SK-N-SH (cell line): ENCODE results near the gene G3BP2. TPM values are rescaled to one million over a fixed set of nuclear protein-coding genes. Genes with fewer than 3 reads are reported as not detected.

Experiments
- CTCF ChIA-PET: fragments of 300-600, 350-600 bp; formaldehyde crosslinking; extraction: SDS; loops from one replicate; lab custom pipeline; 2021; lab: Yijun Ruan, JAX
- POLR2A ChIA-PET: fragments of 350-600 bp; sonication (Branson Sonifier 250); formaldehyde crosslinking; extraction: SDS; loops from one replicate; lab custom pipeline; 2020; ENCODE audit warnings: antibody characterized with exemption, inconsistent platforms; lab: Yijun Ruan, JAX
- DNase-seq: peaks from one replicate; pipeline ENCODE4 v3.0.0; 2012
- H2AFZ ChIP-seq: fragments of 200-600 bp; sonication (generic); 2 replicates; pipeline ENCODE4 v1.8.1; 2016; ENCODE audit warnings: antibody characterized with exemption, mild to moderate bottlenecking, low read depth
- H3F3A ChIP-seq: fragments of 200-600 bp; sonication (generic); replicated peaks from 2 replicates; pipeline ENCODE3; 2016; ENCODE audit warnings: antibody characterized with exemption, mild to moderate bottlenecking; ENCODE audit not compliant: insufficient read depth
- H3K27ac ChIP-seq, 2 experiments: fragments of 200-500 bp in 1 of 2; fragments of 200-600 bp in 1 of 2; sonication (Bioruptor generic) in 1 of 2; sonication (generic), shearing (Covaris generic) in 1 of 2; 2 replicates each; pipeline versions ENCODE4 v1.5.1 to v1.6.1; 2014 to 2016; ENCODE audit warnings: low read depth in 2 of 2, inconsistent platforms in 1 of 2, low read length in 1 of 2, mild to moderate bottlenecking in 1 of 2, mixed read lengths in 1 of 2
- H3K27me3 ChIP-seq: fragments of 200-600 bp; sonication (generic), shearing (Covaris generic); 2 replicates; pipeline ENCODE4 v1.6.1; 2016; ENCODE audit warnings: mixed run types; ENCODE audit not compliant: insufficient read depth
- H3K36me3 ChIP-seq, 2 experiments: fragments of 200-500 bp in 1 of 2; fragments of 200-600 bp in 1 of 2; sonication (Bioruptor generic) in 1 of 2; sonication (generic) in 1 of 2; replicated peaks in 1 of 2; 2 replicates each; pipeline versions ENCODE3 to v1.5.1; 2014 to 2016; ENCODE audit warnings: low read length in 1 of 2, mild to moderate bottlenecking in 1 of 2; ENCODE audit not compliant: insufficient read depth in 2 of 2, control insufficient read depth in 1 of 2
- H3K4me1 ChIP-seq, 2 experiments: fragments of 200-500 bp in 1 of 2; fragments of 200-600 bp in 1 of 2; sonication (Bioruptor generic) in 1 of 2; sonication (generic), shearing (Covaris generic) in 1 of 2; 2 replicates each; pipeline versions ENCODE4 v1.5.1 to v1.6.1; 2014 to 2016; ENCODE audit warnings: low read depth in 1 of 2, low read length in 1 of 2, mixed run types in 1 of 2; ENCODE audit not compliant: insufficient read depth in 2 of 2, control insufficient read depth in 1 of 2
- H3K4me2 ChIP-seq: fragments of 200-600 bp; sonication (generic), shearing (Covaris generic); 2 replicates; pipeline ENCODE4 v1.6.1; 2017; ENCODE audit warnings: mixed run types
- H3K4me3 ChIP-seq, 2 experiments: fragments of 200-500 bp in 1 of 2; fragments of 200-600 bp in 1 of 2; sonication (Bioruptor generic) in 1 of 2; sonication (generic), shearing (Covaris generic) in 1 of 2; 2 replicates each; pipeline versions ENCODE4 v1.5.1 to v1.8.1; 2014 to 2016; ENCODE audit warnings: low read depth in 2 of 2, inconsistent platforms in 1 of 2, low read length in 1 of 2, mild to moderate bottlenecking in 1 of 2, mixed read lengths in 1 of 2, moderate library complexity in 1 of 2
- H3K79me2 ChIP-seq: fragments of 200-600 bp; sonication (generic); 2 replicates; pipeline ENCODE4 v1.8.1; 2017; ENCODE audit warnings: mild to moderate bottlenecking; ENCODE audit not compliant: insufficient read depth
- H3K9ac ChIP-seq: fragments of 200-600 bp; sonication (generic); 2 replicates; pipeline ENCODE4 v1.6.1; 2017; ENCODE audit warnings: mixed run types
- H3K9me2 ChIP-seq: fragments of 200-600 bp; sonication (generic); 2 replicates; pipeline ENCODE4 v1.6.1; 2017; ENCODE audit warnings: mixed run types
- H3K9me3 ChIP-seq: fragments of 200-600 bp; sonication (generic); 2 replicates; pipeline ENCODE4 v1.6.1; 2017; ENCODE audit warnings: mixed run types, mild to moderate bottlenecking, moderate library complexity
- H4K20me1 ChIP-seq: fragments of 200-600 bp; sonication (generic); 2 replicates; pipeline ENCODE4 v1.6.1; 2017; ENCODE audit warnings: mild to moderate bottlenecking, mixed run types; ENCODE audit not compliant: insufficient read depth
- CHD2 ChIP-seq: fragments of 150-350 bp; IDR thresholded peaks from 2 replicates; pipeline ENCODE4 v1.6.1; 2018; ENCODE audit warnings: low read length; ENCODE audit not compliant: partially characterized antibody
- ELF1 ChIP-seq: IDR thresholded peaks from 2 replicates; pipeline ENCODE4 v1.4.0; 2012
- GATA2 ChIP-seq: sonication (generic); formaldehyde crosslinking; IDR thresholded peaks from 2 replicates; pipeline ENCODE4 v1.5.0; 2020; ENCODE audit warnings: mild to moderate bottlenecking, missing genetic modification reagents
- IRF3 ChIP-seq: fragments of 150-350 bp; IDR thresholded peaks from 2 replicates; pipeline ENCODE4 v1.6.1; 2016; ENCODE audit warnings: mild to moderate bottlenecking, low read depth, low read length
- PBX3 ChIP-seq: IDR thresholded peaks from 2 replicates; pipeline ENCODE4; 2012
- POLR2AphosphoS5 ChIP-seq: IDR thresholded peaks from 2 replicates; pipeline ENCODE4 v1.6.1; 2012; ENCODE audit warnings: low read depth, low read length
- RAD21 ChIP-seq: IDR thresholded peaks from 2 replicates; pipeline ENCODE4 v1.6.1; 2012; ENCODE audit warnings: mild to moderate bottlenecking, low read length
- SIN3A ChIP-seq: IDR thresholded peaks from 2 replicates; pipeline ENCODE4 v1.6.1; 2012; ENCODE audit warnings: low read depth, mild to moderate bottlenecking, low read length, moderate library complexity, borderline replicate concordance
- TAF1 ChIP-seq: IDR thresholded peaks from 2 replicates; pipeline ENCODE4 v1.6.1; 2012; ENCODE audit warnings: low read depth, mild to moderate bottlenecking, low read length, moderate library complexity, borderline replicate concordance
- TCF12 ChIP-seq: IDR thresholded peaks from 2 replicates; pipeline ENCODE4 v1.4.0; 2012
- USF2 ChIP-seq: fragments of 150-350 bp; IDR thresholded peaks from 2 replicates; pipeline ENCODE4 v1.6.1; 2017; ENCODE audit warnings: antibody characterized with exemption, low read length, low read depth, borderline replicate concordance
- YY1 ChIP-seq: IDR thresholded peaks from 2 replicates; pipeline ENCODE4 v1.4.0; 2012; ENCODE audit warnings: low read depth, mild to moderate bottlenecking
- ZBTB33 ChIP-seq: IDR thresholded peaks from 2 replicates; pipeline ENCODE4 v1.4.0; 2012; ENCODE audit warnings: low read depth, borderline replicate concordance
- WGBS: methylation state at CpG from one replicate; pipeline ENCODE4 v1.1.6; 2017; ENCODE audit warnings: low lambda C conversion rate; 5-methylcytosine and 5-hydroxymethylcytosine counted together
- polyA plus RNA-seq, 3 experiments: library from polyadenylated mRNA; depleted of rRNA; stranded (reverse); fragments of >200 nt; gene quantifications; 2 replicates each; pipeline ENCODE4 v1.2.3, GENCODE V29; 2012

The G3BP2 gene
- polyA plus RNA-seq, 1 of the 3 experiments (the other 2 are of a cell fraction): 35.9 TPM

- Histone ChIP-seq H3F3A (peaks cover 8% of the 10 kb centered on the region), H3K9me3 (no peaks in the 10 kb centered on the region), H3K27me3 (no peaks in the 10 kb centered on the region), H3K36me3 (peaks cover 2 to 3% of the 10 kb centered on the region in 2 experiments), H2AFZ (no peak overlapping the region), H3K9ac (no peak overlapping the region), H3K4me2 (no peak overlapping the region)
- CTCF ChIA-PET: no interaction called here
- WGBS: 82% methylated on average over 2 of the region's 2 CpGs
- TF ChIP-seq RAD21 (no peak), CHD2 (no peak)
- TF ChIP-seq, all 33 proteins: peak for 0
- Histone ChIP-seq H4K20me1 (no peaks in the 10 kb centered on the region), H3K4me3 (no peak overlapping the region), H3K9me2 (no peaks in the 10 kb centered on the region), H3K27ac (no peak overlapping the region), H3K79me2 (no peaks in the 10 kb centered on the region), H3K4me1 (peaks cover 0 to 5% of the 10 kb centered on the region in 2 experiments; a peak in 1 of 4 replicates)
- DNase-seq: no peak
- POLR2A ChIA-PET: no interaction called here
Measured at GRCh38 chr4:75634951-75635350, 38.3 kb downstream of the G3BP2 start.

- Histone ChIP-seq H3K27me3 (no peaks in the 10 kb centered on the region), H3K4me1 (peaks cover 0 to 5% of the 10 kb centered on the region in 2 experiments; a peak in 1 of 4 replicates), H3K9ac (no peak overlapping the region), H4K20me1 (no peaks in the 10 kb centered on the region), H2AFZ (no peak overlapping the region), H3K27ac (no peak overlapping the region), H3K4me3 (no peak overlapping the region), H3K79me2 (no peaks in the 10 kb centered on the region), H3K36me3 (peaks cover 0 to 3% of the 10 kb centered on the region in 2 experiments), H3K9me2 (no peaks in the 10 kb centered on the region), H3K4me2 (no peak overlapping the region), H3F3A (peaks cover 8% of the 10 kb centered on the region), H3K9me3 (no peaks in the 10 kb centered on the region)
- ChIA-PET CTCF (no interaction called here), POLR2A (no interaction called here)
- 91% methylated on average over 3 of the region's 3 CpGs for WGBS
- DNase-seq: no peak
- no peak for TF ChIP-seq SIN3A
- no peak for TF ChIP-seq POLR2AphosphoS5
- no peak for TF ChIP-seq IRF3
- no peak for TF ChIP-seq TCF12
- TF ChIP-seq ELF1: no peak
- no peak for TF ChIP-seq TAF1
- no peak for TF ChIP-seq YY1
- no peak for TF ChIP-seq ZBTB33
- no peak for TF ChIP-seq RAD21
- no peak for TF ChIP-seq USF2
- no peak for TF ChIP-seq PBX3
- no peak for TF ChIP-seq CHD2
- no peak for TF ChIP-seq GATA2 (CRISPR knock-in tag)
- TF ChIP-seq, all 33 proteins: peak for 0
Measured at GRCh38 chr4:75634281-75634680, 38.9 kb downstream of the G3BP2 start.
